ENCODE measurements around the gene ATG5. TPM values are rescaled to one million over a fixed set of nuclear protein-coding genes. Genes with fewer than 3 reads are reported as not detected.

Gene ATG5
- total and polyA plus RNA-seq, 9 of the 15 experiments (the other 6 are each of a cell fraction or from before 2014, with no cell fraction given), result 29.0 to 80.0 (median 53.2) TPM

DNA sequence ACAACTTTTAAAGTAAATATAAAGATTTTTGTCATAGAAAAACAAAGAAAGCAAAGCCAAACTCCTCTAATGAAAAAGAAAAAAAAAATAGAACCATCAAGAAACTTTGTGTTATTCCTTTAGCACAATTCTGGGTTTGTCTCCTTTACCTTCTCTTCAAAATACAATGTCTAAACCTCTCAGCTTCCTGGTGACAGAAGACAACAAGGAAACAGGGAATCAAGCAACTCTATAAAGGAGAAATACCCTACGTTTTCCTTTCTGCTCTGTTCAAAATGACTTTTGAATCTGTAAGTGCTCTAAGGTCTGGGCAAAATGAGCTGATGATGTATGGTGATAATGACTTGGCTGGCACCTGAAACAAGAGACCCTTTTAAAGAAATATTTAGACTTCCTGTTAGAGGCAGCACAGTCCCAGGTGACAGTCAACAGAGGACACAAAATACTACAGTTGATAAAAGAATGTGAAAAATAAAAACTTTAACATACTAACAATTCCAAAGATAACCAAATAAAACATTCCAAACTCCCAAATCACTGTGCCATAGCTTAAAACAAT lies 138.1 kb downstream of the ATG5 start:
- intact Hi-C loops (cut with micrococcal nuclease), result no loop called here
- Histone ChIP-seq H4K20me1 (replicated peaks; ENCODE audit: control insufficient read depth, insufficient read depth, low read length) (no peaks in the 10 kb centered on the region), H3K4me2 (ENCODE audit: insufficient read depth, low read length) (no peak overlapping the region), H3K79me2 (ENCODE audit: control insufficient read depth, insufficient read depth, low read length) (no peaks in the 10 kb centered on the region), H3K4me3 (no peak overlapping the region), H3K36me3 (ENCODE audit: control insufficient read depth, insufficient read depth, low read length) (peaks cover 10% of the 10 kb centered on the region; the same call in 2 of the 3 replicates), H3K27ac (ENCODE audit: extremely low read depth, low read depth, low read length) (no peak overlapping the region), H3K9me1 (ENCODE audit: control insufficient read depth, insufficient read depth, low read length) (no peaks in the 10 kb centered on the region), H2AFZ (ENCODE audit: low read depth, low read length) (no peak overlapping the region), H3K9ac (ENCODE audit: insufficient read depth in 1 of 2, low read depth in 2 of 2, low read length in 2 of 2) (no peak overlapping the region), H3K27me3 (ENCODE audit: control insufficient read depth in 2 of 2, insufficient read depth in 2 of 2, low read length in 2 of 2) (no peaks in the 10 kb centered on the region), H3K4me1 (replicated peaks in 1 of 2; ENCODE audit: control insufficient read depth in 2 of 2, insufficient read depth in 2 of 2, low read length in 2 of 2) (no peaks in the 10 kb centered on the region), H3K9me3 (replicated peaks; ENCODE audit: control insufficient read depth, insufficient read depth, low read depth, low read length) (no peaks in the 10 kb centered on the region)
- BruUV-seq (replicated peaks), result no TSS peak
- ATAC-seq (no peak), FAIRE-seq (no peak), DNase-seq (ENCODE audit: extremely low read depth in 1 of 4, low spot score in 3 of 4) (no peak)
- ChIA-PET POLR2A (interaction anchor here (1.0 to 2.2 kb wide), 2 partner anchors 10 kb away, joined by 5 to 11 read pairs; no protein-coding TSS in a partner anchor), CTCF (ENCODE audit: low intra/inter-chr PET ratio) (no interaction called here)
- TF ChIP-seq TAF7 (tag; IDR thresholded peaks at IDR 0.05) (no peak), NFXL1 (CRISPR knock-in tag; IDR thresholded peaks at IDR 0.05) (no peak), KLF16 (IDR thresholded peaks at IDR 0.05) (no peak), NFIC (IDR thresholded peaks at IDR 0.05) (no peak), ZFP30 (CRISPR knock-in tag; IDR thresholded peaks at IDR 0.05; ENCODE audit: borderline replicate concordance) (no peak), MCM7 (IDR thresholded peaks at IDR 0.05) (no peak), ELF4 (CRISPR knock-in tag; IDR thresholded peaks at IDR 0.05) (no peak)
- TF ChIP-seq, protein P1, sequence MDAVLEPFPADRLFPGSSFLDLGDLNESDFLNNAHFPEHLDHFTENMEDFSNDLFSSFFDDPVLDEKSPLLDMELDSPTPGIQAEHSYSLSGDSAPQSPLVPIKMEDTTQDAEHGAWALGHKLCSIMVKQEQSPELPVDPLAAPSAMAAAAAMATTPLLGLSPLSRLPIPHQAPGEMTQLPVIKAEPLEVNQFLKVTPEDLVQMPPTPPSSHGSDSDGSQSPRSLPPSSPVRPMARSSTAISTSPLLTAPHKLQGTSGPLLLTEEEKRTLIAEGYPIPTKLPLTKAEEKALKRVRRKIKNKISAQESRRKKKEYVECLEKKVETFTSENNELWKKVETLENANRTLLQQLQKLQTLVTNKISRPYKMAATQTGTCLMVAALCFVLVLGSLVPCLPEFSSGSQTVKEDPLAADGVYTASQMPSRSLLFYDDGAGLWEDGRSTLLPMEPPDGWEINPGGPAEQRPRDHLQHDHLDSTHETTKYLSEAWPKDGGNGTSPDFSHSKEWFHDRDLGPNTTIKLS (IDR thresholded peaks at IDR 0.05; ENCODE audit: borderline replicate concordance, low read depth), result no peak
- WGBS (ENCODE audit: insufficient coverage, low coverage, missing lambda C conversion rate), result 47% methylated on average over 1 of the region's 1 CpG
- in situ Hi-C loops (cut with MboI), result no loop called here

Measured in K562 (cell line).